Lower lobe of right lung (tissue), 2 donors: ENCODE data around the gene CDC42EP1. TPM values are rescaled to one million over a fixed set of nuclear protein-coding genes. Genes with fewer than 3 reads are reported as not detected.

Source experiments
- ATAC-seq, 2 donors: fragments of 200-7000 bp; cut with Tn5 transposase; one replicate each; pipeline ENCODE4 v1.9.1; 2020 to 2022; ENCODE audit warnings: mild to moderate bottlenecking in 2 of 2, moderate library complexity in 2 of 2
- DNase-seq: peaks from one replicate; pipeline ENCODE4 v3.0.0-alpha.2; 2020
- H3K27ac ChIP-seq: fragments of 200-600 bp; one replicate; pipeline ENCODE4 v1.8.0; 2022
- H3K27me3 ChIP-seq: fragments of 200-600 bp; one replicate; pipeline ENCODE4 v1.8.0; 2022; ENCODE audit warnings: low read depth
- H3K36me3 ChIP-seq: fragments of 200-600 bp; one replicate; pipeline ENCODE4 v1.8.0; 2022; ENCODE audit warnings: mild to moderate bottlenecking
- H3K4me1 ChIP-seq: fragments of 200-600 bp; one replicate; pipeline ENCODE4 v1.8.0; 2022
- H3K4me3 ChIP-seq: fragments of 200-600 bp; one replicate; pipeline ENCODE4 v1.8.0; 2022; ENCODE audit warnings: mild to moderate bottlenecking
- H3K9me3 ChIP-seq: fragments of 200-600 bp; one replicate; pipeline ENCODE4 v1.8.0; 2022
- intact Hi-C: fragments of 100-400 bp; cut with DNase I; formaldehyde crosslinking; loops from one replicate; pipeline ENCODE4 v1.11.0; 2022
- total RNA-seq: library from RNA; stranded (reverse); fragmentation: NEBNext Ultra II Directional; extraction: Animal tissue kit (Norgen Biotek cat#: 25700); gene quantifications from one replicate; pipeline ENCODE4 v1.2.1, GENCODE V29; 2021
- TF ChIP-seq, protein P1 (sequence below): fragments of 200-600 bp; IDR thresholded peaks from one replicate; pipeline ENCODE4 v1.8.0; 2022; ENCODE audit warnings: antibody characterized with exemption, mild to moderate bottlenecking
- donor health status: DM: no; HTN: yes; CAD: no; lungs with severe emphysema.

The CDC42EP1 gene
- total RNA-seq, 1 donor from 2014 or later: 46.0 TPM

DNA sequence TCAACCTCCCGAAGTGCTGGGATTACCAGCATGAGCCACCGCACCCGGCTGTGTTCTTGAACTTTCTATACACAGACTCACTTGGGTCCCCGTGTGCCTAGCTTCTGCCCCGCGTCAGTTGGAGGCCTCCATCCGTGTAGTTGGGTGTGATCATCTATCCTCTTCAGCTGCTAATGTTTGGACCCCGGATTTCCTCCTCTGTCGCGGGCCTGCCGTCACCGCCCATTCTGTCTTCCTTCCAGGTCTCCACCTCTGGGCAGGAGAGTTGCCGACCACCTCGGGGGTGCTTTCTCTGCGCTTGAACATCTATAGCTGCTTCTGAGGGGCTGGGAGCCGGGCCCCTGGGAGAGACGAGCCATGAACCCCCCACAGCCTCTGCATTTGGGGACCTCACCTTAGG, 5.5 kb downstream of the CDC42EP1 start:
- no peaks in the 10 kb centered on the region for H3K9me3 ChIP-seq
- intact Hi-C loops: no loop called here
- TF ChIP-seq, protein P1, sequence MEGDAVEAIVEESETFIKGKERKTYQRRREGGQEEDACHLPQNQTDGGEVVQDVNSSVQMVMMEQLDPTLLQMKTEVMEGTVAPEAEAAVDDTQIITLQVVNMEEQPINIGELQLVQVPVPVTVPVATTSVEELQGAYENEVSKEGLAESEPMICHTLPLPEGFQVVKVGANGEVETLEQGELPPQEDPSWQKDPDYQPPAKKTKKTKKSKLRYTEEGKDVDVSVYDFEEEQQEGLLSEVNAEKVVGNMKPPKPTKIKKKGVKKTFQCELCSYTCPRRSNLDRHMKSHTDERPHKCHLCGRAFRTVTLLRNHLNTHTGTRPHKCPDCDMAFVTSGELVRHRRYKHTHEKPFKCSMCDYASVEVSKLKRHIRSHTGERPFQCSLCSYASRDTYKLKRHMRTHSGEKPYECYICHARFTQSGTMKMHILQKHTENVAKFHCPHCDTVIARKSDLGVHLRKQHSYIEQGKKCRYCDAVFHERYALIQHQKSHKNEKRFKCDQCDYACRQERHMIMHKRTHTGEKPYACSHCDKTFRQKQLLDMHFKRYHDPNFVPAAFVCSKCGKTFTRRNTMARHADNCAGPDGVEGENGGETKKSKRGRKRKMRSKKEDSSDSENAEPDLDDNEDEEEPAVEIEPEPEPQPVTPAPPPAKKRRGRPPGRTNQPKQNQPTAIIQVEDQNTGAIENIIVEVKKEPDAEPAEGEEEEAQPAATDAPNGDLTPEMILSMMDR: no peak
- no peak for DNase-seq
- H3K4me1 ChIP-seq: peaks cover 90% of the 10 kb centered on the region
- peak overlapping the region; percentile 77 for H3K27ac ChIP-seq
- ATAC-seq: no peak
- peak overlapping the region; percentile 14 for H3K4me3 ChIP-seq
- H3K36me3 ChIP-seq: peaks cover 34% of the 10 kb centered on the region
- peaks cover 8% of the 10 kb centered on the region for H3K27me3 ChIP-seq

DNA sequence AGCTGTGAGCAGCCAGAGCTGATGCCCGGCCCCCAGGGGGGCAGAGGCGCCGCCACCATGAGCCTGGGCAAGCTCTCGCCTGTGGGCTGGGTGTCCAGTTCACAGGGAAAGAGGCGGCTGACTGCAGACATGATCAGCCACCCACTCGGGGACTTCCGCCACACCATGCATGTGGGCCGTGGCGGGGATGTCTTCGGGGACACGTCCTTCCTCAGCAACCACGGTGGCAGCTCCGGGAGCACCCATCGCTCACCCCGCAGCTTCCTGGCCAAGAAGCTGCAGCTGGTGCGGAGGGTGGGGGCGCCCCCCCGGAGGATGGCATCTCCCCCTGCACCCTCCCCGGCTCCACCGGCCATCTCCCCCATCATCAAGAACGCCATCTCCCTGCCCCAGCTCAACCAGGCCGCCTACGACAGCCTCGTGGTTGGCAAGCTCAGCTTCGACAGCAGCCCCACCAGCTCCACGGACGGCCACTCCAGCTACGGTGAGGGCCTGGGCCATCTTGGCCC, 6.1 kb downstream of the CDC42EP1 start:
- Histone ChIP-seq H3K9me3 (no peaks in the 10 kb centered on the region), H3K4me1 (peaks cover 87% of the 10 kb centered on the region), H3K27me3 (peaks cover 2% of the 10 kb centered on the region), H3K36me3 (peaks cover 34% of the 10 kb centered on the region), H3K27ac (peak overlapping the region; percentile 77), H3K4me3 (peak overlapping the region; percentile 14)
- intact Hi-C loops: no loop called here
- DNase-seq (peak; percentile 71), ATAC-seq (no peak)
- TF ChIP-seq, protein P1: no peak

DNA sequence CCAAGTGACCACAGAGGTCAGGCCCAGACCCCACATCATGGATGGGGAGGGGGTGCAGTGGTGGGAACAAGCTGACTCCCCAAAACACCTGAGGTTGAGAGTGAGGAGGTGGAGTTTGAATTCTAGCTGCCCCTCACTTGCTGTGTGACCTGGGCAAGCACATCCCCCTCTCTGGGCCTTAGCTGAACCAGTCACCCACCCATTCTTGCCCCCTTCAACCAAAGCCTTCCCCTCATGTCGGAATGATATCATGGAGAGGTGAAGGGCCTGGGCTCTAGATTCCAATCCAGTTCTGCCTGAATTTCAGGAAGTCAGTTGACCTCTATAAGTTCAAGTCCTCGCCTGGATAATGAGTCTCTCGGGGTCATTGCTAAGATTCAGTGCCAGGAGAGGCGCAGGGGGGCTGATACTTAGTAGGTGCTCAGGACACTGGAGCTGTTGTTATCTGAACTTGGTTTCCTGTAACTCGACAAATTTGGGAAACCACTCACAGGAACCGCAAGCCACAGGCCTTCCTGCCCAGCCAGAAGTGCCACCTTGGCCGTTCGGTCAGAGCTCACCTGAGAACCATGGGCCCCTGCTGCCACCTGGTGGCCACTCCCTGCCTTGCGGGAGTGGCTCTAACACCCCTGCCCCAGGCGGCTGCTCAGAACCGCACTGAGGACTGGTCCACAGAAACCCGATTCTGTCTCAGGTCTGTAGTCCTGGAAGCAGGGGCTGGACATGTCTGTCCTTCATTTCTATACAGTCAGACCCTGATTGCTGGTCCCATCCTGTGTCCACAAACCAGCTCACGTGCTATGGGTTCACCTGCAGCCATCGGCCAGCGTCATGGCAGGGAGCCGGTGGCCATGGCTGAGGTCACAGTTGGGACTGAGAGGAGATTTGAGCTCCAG, 6.9 kb downstream of the CDC42EP1 start:
- no peaks in the 10 kb centered on the region for H3K9me3 ChIP-seq
- TF ChIP-seq, protein P1: peak; percentile 95
- H3K4me3 ChIP-seq: no peak overlapping the region
- H3K27ac ChIP-seq: peak overlapping the region; percentile 77
- DNase-seq (peak; percentile 92), ATAC-seq (peak; percentile 77 to 88)
- peaks cover 80% of the 10 kb centered on the region for H3K4me1 ChIP-seq
- no peaks in the 10 kb centered on the region for H3K27me3 ChIP-seq
- peaks cover 34% of the 10 kb centered on the region for H3K36me3 ChIP-seq
- intact Hi-C loops: no loop called here

DNA sequence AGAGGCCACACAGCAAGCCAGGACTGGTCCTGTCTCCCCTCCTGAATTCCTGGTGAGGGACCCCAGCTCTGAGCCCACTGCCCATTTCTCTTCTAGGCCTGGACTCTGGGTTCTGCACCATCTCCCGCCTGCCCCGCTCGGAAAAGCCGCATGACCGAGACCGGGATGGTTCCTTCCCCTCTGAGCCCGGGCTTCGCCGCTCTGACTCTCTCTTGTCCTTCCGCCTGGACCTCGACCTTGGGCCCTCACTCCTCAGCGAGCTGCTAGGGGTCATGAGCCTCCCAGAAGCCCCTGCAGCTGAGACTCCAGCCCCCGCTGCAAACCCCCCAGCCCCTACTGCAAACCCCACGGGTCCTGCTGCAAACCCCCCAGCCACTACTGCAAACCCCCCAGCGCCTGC, 7.7 kb downstream of the CDC42EP1 start:
- ATAC-seq (no peak), DNase-seq (no peak)
- Histone ChIP-seq H3K27ac (no peak overlapping the region), H3K36me3 (peaks cover 34% of the 10 kb centered on the region), H3K27me3 (no peaks in the 10 kb centered on the region), H3K4me1 (peaks cover 72% of the 10 kb centered on the region), H3K4me3 (no peak overlapping the region), H3K9me3 (no peaks in the 10 kb centered on the region)
- intact Hi-C loops: no loop called here
- TF ChIP-seq, protein P1: no peak

DNA sequence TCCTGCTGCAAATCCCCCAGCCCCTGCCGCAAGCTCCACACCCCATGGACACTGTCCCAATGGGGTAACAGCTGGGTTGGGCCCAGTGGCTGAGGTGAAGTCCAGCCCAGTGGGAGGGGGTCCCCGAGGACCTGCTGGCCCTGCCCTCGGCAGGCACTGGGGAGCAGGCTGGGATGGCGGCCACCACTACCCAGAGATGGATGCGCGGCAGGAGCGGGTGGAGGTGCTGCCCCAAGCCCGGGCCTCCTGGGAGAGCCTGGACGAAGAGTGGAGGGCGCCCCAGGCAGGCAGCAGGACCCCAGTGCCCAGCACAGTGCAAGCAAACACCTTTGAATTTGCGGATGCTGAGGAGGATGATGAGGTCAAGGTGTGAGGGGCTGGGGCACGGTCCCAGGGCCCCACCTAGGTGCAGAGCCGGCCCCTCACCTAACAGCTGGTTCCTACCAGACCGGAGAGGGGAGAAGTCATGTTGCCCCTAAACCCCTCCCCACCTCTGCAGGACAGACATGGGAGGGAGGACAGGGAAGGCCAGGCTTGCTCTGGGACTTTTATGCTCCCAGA, 8.2 kb downstream of the CDC42EP1 start:
- Histone ChIP-seq H3K36me3 (peaks cover 34% of the 10 kb centered on the region), H3K27me3 (no peaks in the 10 kb centered on the region), H3K27ac (peak overlapping the region; percentile 60), H3K9me3 (no peaks in the 10 kb centered on the region), H3K4me3 (no peak overlapping the region), H3K4me1 (peaks cover 70% of the 10 kb centered on the region)
- no peak for DNase-seq
- no peak for ATAC-seq
- intact Hi-C loops: no loop called here
- TF ChIP-seq, protein P1: no peak
